Keratinocyte (primary cell): ENCODE results near the gene HPSE2. TPM values are rescaled to one million over a fixed set of nuclear protein-coding genes. Genes with fewer than 3 reads are reported as not detected.

Source experiments
- DNase-seq: peaks from one replicate; pipeline ENCODE4 v3.0.0-alpha.2; 2011; ENCODE audit warnings: low read depth, missing footprints, low spot score
- FAIRE-seq: peaks from 2 replicates; lab custom pipeline; 2011; peaks lifted over from hg19 to GRCh38; lab: Jason Lieb, UNC
- H2AFZ ChIP-seq: 2 replicates; pipeline ENCODE4 v1.6.0; 2012; ENCODE audit warnings: low read length, control low read depth, inconsistent platforms; ENCODE audit not compliant: control insufficient read depth
- H3K27ac ChIP-seq: 2 replicates; pipeline ENCODE4 v1.5.1; 2011; ENCODE audit warnings: low read length; ENCODE audit not compliant: control insufficient read depth, insufficient read depth
- H3K27me3 ChIP-seq: 3 replicates; pipeline ENCODE4 v1.6.0; 2011; ENCODE audit warnings: low read length; ENCODE audit not compliant: control insufficient read depth, insufficient read depth; ENCODE audit errors: extremely low read depth
- H3K36me3 ChIP-seq, 2 experiments: 2 replicates in 1 of 2; 3 replicates in 1 of 2; pipeline ENCODE4 v1.5.1; 2011; ENCODE audit warnings: low read length in 2 of 2, mild to moderate bottlenecking in 1 of 2; ENCODE audit not compliant: control insufficient read depth in 2 of 2, insufficient read depth in 2 of 2; ENCODE audit errors: extremely low read depth in 1 of 2
- H3K4me1 ChIP-seq: 3 replicates; pipeline ENCODE4 v1.5.1; 2011; ENCODE audit warnings: low read length; ENCODE audit not compliant: control insufficient read depth, insufficient read depth; ENCODE audit errors: extremely low read depth
- H3K4me2 ChIP-seq: 3 replicates; pipeline ENCODE4 v1.6.0; 2011; ENCODE audit warnings: low read depth, low read length; ENCODE audit not compliant: control insufficient read depth, insufficient read depth; ENCODE audit errors: extremely low read depth
- H3K4me3 ChIP-seq, 3 experiments: fragments of 200-600 bp in 1 of 3; sonication (generic) in 1 of 3; 2 replicates in 2 of 3; 3 replicates in 1 of 3; pipeline ENCODE4 v1.5.1; 2011 to 2016; ENCODE audit warnings: low read length in 3 of 3, mild to moderate bottlenecking in 3 of 3, control low read depth in 2 of 3, inconsistent platforms in 1 of 3, low read depth in 1 of 3, mixed read lengths in 1 of 3, mixed run types in 1 of 3, moderate library complexity in 1 of 3; ENCODE audit not compliant: control insufficient read depth in 2 of 3, insufficient read depth in 2 of 3; ENCODE audit errors: extremely low read depth in 1 of 3
- H3K79me2 ChIP-seq: 2 replicates; pipeline ENCODE4 v1.6.0; 2012; ENCODE audit warnings: low read length; ENCODE audit not compliant: control insufficient read depth, insufficient read depth
- H3K9ac ChIP-seq: 3 replicates; pipeline ENCODE4 v1.6.0; 2011; ENCODE audit warnings: low read length; ENCODE audit not compliant: control insufficient read depth, insufficient read depth; ENCODE audit errors: extremely low read depth
- H3K9me1 ChIP-seq: 3 replicates; pipeline ENCODE4 v1.6.0; 2011; ENCODE audit warnings: low read length; ENCODE audit not compliant: control insufficient read depth, insufficient read depth; ENCODE audit errors: extremely low read depth
- H3K9me3 ChIP-seq: 2 replicates; pipeline ENCODE4 v1.5.1; 2012; ENCODE audit warnings: low read depth, low read length; ENCODE audit not compliant: control insufficient read depth
- H4K20me1 ChIP-seq: 3 replicates; pipeline ENCODE4 v1.6.0; 2011; ENCODE audit warnings: low read length; ENCODE audit not compliant: control insufficient read depth, insufficient read depth; ENCODE audit errors: extremely low read depth
- EZH2 ChIP-seq: IDR thresholded peaks from one replicate; pipeline ENCODE4 v1.6.1; 2012; ENCODE audit warnings: inconsistent platforms, mild to moderate bottlenecking, low read length, moderate library complexity
- dilution Hi-C: fragments of 300-500 bp; cut with MboI; formaldehyde crosslinking; loops from one replicate; pipeline ENCODE4 v1.7.0; 2020; ENCODE audit warnings: low sequenced_read_pairs; ENCODE audit not compliant: extremely low pct_ligation_motif_present
- polyA plus RNA-seq, 5 experiments: library from polyadenylated mRNA; depleted of rRNA in 3 of 5; stranded (reverse) in 3 of 5; stranded (forward) in 1 of 5; unstranded in 1 of 5; fragments of >200 nt; gene quantifications; 1 replicate in 1 of 5; 2 replicates in 3 of 5; 3 replicates in 1 of 5; pipeline versions ENCODE4 v1.2.1 to v1.2.3, GENCODE V29; 2011 to 2012; ENCODE audit warnings: missing spikeins in 2 of 5, low read depth in 1 of 5, low replicate concordance in 1 of 5
- small RNA-seq, 3 experiments: library from RNA; depleted of rRNA; stranded (forward); fragments of <200 nt; gene quantifications; one replicate each; pipeline ENCODE3, GENCODE V24; 2012; ENCODE audit warnings: low read depth in 3 of 3, low replicate concordance in 1 of 3; ENCODE audit not compliant: insufficient read length in 3 of 3
- TF ChIP-seq, protein P1 (sequence below), 3 experiments: IDR thresholded peaks in 1 of 3; conservative IDR thresholded peaks in 1 of 3; optimal IDR thresholded peaks in 1 of 3; 2 replicates in 2 of 3; 3 replicates in 1 of 3; pipeline versions ENCODE3 to v1.5.1; 2011; ENCODE audit warnings: low read length in 3 of 3, mild to moderate bottlenecking in 3 of 3, moderate library complexity in 2 of 3, control low read depth in 1 of 3, inconsistent platforms in 1 of 3; ENCODE audit not compliant: insufficient read depth in 2 of 3; ENCODE audit errors: extremely low read depth in 1 of 3

The HPSE2 gene
- polyA plus RNA-seq, 1 donor (not counting 4 experiments of a cell fraction or from before 2014, with no cell fraction given): 0.01 TPM

DNA sequence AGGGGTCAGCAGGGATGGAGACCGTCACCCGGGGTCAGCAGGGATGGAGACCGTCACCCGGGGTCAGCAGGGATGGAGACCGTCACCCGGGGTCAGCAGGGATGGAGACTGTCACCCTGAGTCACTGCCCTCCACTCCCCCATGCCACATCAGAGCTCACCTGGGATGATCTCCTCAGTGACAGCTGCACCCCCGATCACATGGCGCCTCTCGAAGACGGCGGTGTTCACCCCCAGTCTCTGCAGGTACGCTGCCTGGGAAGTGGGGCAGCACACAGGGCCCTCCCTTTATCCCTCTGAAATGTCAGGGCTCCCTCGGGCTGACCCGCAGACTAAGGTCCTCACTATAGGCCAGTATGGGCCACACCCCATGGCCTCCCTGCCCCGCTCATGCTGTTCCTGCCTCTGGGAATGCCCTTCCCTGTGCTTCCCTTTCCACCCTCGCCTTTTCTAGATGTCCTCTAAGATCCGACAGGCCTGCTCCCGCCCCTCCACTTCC lies 827.9 kb downstream of the HPSE2 start:
- Histone ChIP-seq H3K4me2 (no peak overlapping the region), H3K4me3 (no peak overlapping the region), H3K9me3 (no peaks in the 10 kb centered on the region), H3K9ac (no peak overlapping the region), H3K36me3 (no peaks in the 10 kb centered on the region), H4K20me1 (no peaks in the 10 kb centered on the region), H3K9me1 (no peaks in the 10 kb centered on the region), H3K27me3 (no peaks in the 10 kb centered on the region), H2AFZ (no peak overlapping the region), H3K27ac (no peak overlapping the region), H3K79me2 (no peaks in the 10 kb centered on the region), H3K4me1 (peaks cover 13% of the 10 kb centered on the region)
- FAIRE-seq (no peak), DNase-seq (no peak)
- dilution Hi-C loops: no loop called here
- TF ChIP-seq, protein P1, sequence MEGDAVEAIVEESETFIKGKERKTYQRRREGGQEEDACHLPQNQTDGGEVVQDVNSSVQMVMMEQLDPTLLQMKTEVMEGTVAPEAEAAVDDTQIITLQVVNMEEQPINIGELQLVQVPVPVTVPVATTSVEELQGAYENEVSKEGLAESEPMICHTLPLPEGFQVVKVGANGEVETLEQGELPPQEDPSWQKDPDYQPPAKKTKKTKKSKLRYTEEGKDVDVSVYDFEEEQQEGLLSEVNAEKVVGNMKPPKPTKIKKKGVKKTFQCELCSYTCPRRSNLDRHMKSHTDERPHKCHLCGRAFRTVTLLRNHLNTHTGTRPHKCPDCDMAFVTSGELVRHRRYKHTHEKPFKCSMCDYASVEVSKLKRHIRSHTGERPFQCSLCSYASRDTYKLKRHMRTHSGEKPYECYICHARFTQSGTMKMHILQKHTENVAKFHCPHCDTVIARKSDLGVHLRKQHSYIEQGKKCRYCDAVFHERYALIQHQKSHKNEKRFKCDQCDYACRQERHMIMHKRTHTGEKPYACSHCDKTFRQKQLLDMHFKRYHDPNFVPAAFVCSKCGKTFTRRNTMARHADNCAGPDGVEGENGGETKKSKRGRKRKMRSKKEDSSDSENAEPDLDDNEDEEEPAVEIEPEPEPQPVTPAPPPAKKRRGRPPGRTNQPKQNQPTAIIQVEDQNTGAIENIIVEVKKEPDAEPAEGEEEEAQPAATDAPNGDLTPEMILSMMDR (optimal IDR thresholded peaks at IDR 0.05 in 1 of 3, IDR thresholded peaks at IDR 0.05 in 1 of 3, conservative IDR thresholded peaks at IDR 0.05 in 1 of 3; ENCODE audit: extremely low read depth in 1 of 3, insufficient read depth in 2 of 3, low read length in 3 of 3): no peak
- no peak for TF ChIP-seq EZH2

Small RNAs within 50 kb of the gene (small RNA-seq; reads per million reads assigned to genes)
- gene MIR4685: 0 to 0.33 (median 0) reads per million in 3 experiments
- gene MIR6507: 0 reads per million in 3 experiments

Other genes starting within 250 kb of the HPSE2 start
- gene CNNM1, start 93.5 kb upstream of the HPSE2 start, polyA plus RNA-seq: 0.62 to 1.3 TPM (median 0.83 TPM) in 3 replicates
- gene GOT1, start 194.8 kb upstream of the HPSE2 start, polyA plus RNA-seq: 27.0 to 33.3 TPM (median 30.9 TPM) in 3 replicates